Measurements from ENCODE around the gene JCAD. TPM values are rescaled to one million over a fixed set of nuclear protein-coding genes. Genes with fewer than 3 reads are reported as not detected.
A peak's percentile ranks its signal among the peaks of the same experiment; 100 is the strongest.
"Not testable (repeated sequence)": the region's sequence is repeated elsewhere in the genome, so short reads cannot be mapped to it uniquely, and the experiment has no call there.

JCAD gene
- total RNA-seq, 2 donors from 2014 or later: 0.02 to 0.05 TPM

GRCh38 chr10:30039567-30039966 lies 19.8 kb downstream of the JCAD start:
- no peaks in the 10 kb centered on the region for H3K9me3 Mint-ChIP-seq
- ATAC-seq (no peak), DNase-seq (ENCODE audit: low spot score in 2 of 2) (no peak)
- no peaks in the 10 kb centered on the region for H3K36me3 Mint-ChIP-seq
- H3K27ac Mint-ChIP-seq: no peak overlapping the region

DNA sequence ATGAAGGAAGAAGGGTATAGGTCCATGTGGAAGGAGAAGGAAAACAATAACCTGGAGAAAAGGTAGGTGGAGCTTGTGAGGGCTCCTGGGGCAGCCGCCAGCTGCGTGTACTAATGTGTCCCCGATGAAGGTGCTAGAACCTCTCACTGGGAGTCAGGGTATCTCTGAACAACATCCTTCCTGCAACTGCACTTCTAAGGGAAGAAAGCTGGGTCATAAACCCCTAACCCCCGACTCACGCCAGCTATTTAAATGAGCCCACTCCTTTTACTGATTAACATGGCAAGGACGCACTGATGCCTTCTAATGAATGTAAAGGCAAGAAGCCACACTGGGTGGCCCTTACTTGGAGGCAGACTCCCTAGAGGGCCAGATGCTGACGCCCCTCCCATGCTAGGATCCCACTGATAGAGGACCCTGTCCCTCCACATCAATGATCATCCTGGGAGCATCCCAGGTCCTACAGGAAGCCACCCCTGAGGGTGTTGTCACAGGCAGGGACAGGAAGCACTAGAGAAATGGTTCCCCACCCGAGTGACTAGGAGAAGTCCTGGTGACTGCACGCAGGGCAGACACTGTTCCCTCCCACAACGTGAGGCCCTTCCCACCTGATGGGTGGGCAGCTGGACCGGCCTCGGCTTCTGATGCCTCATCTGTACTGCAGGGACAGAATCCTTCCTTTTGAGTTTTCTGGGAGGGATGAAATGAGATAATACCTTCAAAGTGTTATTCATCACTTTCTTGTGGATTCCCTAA lies 20.4 kb downstream of the JCAD start:
- no peaks in the 10 kb centered on the region for H3K9me3 Mint-ChIP-seq
- no peaks in the 10 kb centered on the region for H3K36me3 Mint-ChIP-seq
- ATAC-seq: no peak
- H3K27ac Mint-ChIP-seq: no peak overlapping the region
- no peak for DNase-seq (ENCODE audit: low spot score in 2 of 2)

DNA sequence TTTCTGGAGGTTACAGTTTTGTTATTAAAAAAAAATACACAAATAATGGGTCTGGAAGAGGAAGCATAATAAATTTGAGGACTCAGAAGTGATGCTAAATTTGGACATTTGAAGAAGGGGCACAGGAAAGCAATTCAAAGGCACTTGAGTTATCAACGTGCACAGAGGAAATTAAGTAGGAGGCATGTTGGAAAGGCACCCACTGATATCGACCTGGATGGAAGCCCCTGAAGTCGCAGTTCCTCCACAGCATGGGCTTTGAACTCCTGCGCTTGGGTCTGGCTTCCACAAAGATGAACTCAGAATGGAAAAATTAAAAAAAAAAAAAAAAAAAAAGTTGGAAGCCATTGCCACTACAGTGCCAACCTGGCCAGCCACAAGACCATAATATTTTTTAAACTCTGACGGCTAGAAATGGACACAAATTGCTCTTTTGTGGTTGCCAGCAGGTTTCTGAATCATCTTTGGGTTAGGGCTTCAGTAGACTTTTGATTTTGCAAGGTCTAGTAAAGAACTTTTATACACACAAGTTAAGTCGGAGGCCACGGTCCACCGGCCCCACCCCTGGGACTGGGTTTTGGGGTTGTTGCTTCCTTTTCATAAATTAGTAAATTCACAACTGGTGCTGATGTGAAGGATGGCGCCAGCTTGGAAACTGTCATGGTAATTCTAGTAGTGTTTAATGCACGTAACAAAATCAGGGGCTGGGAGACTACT lies 21.6 kb downstream of the JCAD start:
- Mint-ChIP-seq H3K9me3 (no peaks in the 10 kb centered on the region), H3K27ac (no peak overlapping the region)

GRCh38 chr10:30036811-30037210 lies 22.6 kb downstream of the JCAD start:
- no peaks in the 10 kb centered on the region for H3K36me3 Mint-ChIP-seq
- no peak overlapping the region for H3K27ac Mint-ChIP-seq
- DNase-seq (ENCODE audit: low spot score in 2 of 2) (no peak), ATAC-seq (no peak)
- no peaks in the 10 kb centered on the region for H3K9me3 Mint-ChIP-seq

More for the DNA sequence above, 21.6 kb downstream of the JCAD start:
- ATAC-seq: no peak
- no peak for DNase-seq (ENCODE audit: low spot score in 2 of 2)
- H3K36me3 Mint-ChIP-seq: no peaks in the 10 kb centered on the region

GRCh38 chr10:30036341-30036740 lies 23.0 kb downstream of the JCAD start:
- DNase-seq (ENCODE audit: low spot score in 2 of 2) (no peak), ATAC-seq (no peak)
- H3K9me3 Mint-ChIP-seq: no peaks in the 10 kb centered on the region
- H3K36me3 Mint-ChIP-seq: no peaks in the 10 kb centered on the region
- H3K27ac Mint-ChIP-seq: no peak overlapping the region

DNA sequence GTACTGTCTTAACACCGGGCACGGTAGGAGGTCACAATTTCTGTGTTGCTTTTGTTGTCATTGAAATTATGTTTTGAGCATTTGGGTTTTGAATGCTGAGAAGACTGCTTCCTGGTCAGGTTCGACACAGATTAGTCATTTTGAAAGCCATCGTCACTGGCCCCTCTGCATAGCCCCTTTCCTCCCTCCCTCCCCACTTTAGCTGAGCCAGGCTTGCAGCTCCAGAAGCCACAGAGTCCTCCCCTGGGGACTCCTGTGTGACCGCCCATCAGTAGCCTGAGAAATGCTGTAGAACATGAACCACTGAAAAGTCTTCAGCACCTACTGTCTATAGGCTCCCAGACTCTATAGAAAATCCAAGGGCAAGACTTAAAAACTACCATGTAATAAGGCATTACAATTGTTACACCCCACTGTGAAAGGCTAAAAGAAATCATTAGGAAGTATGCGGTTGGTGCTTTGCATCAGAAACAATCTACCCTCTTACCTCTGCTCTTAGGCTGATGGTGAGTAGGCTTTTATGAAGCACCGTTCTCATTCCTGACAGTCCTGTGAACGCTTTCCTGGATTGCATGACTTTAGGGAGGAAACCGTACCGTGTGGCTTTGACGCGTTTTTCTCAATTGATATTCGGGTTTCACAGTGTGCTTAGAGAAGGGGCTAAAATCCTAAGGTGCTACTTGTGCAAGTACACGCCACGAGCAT lies 24.8 kb downstream of the JCAD start:
- DNase-seq (ENCODE audit: low spot score in 2 of 2) (no peak), ATAC-seq (no peak)
- Mint-ChIP-seq H3K36me3 (no peaks in the 10 kb centered on the region), H3K27ac (no peak overlapping the region), H3K9me3 (no peaks in the 10 kb centered on the region)

GRCh38 chr10:30032125-30032524 lies 27.3 kb downstream of the JCAD start:
- DNase-seq (ENCODE audit: low spot score in 2 of 2) (no peak), ATAC-seq (no peak)
- Mint-ChIP-seq H3K9me3 (no peaks in the 10 kb centered on the region), H3K27ac (no peak overlapping the region), H3K36me3 (no peaks in the 10 kb centered on the region)

- ATAC-seq (no peak), DNase-seq (ENCODE audit: low spot score in 2 of 2) (no peak)
- H3K9me3 Mint-ChIP-seq: no peaks in the 10 kb centered on the region
- no peaks in the 10 kb centered on the region for H3K36me3 Mint-ChIP-seq
- no peak overlapping the region for H3K27ac Mint-ChIP-seq
Measured at GRCh38 chr10:30029872-30030256, 29.5 kb downstream of the JCAD start.

GRCh38 chr10:30029164-30029871 lies 30.1 kb downstream of the JCAD start:
- Mint-ChIP-seq H3K9me3 (no peaks in the 10 kb centered on the region), H3K36me3 (no peaks in the 10 kb centered on the region), H3K27ac (peak overlapping the region in 1 of 2 donors; percentile 50)
- DNase-seq (ENCODE audit: low spot score in 2 of 2) (no peak), ATAC-seq (no peak)

GRCh38 chr10:30028738-30029030 lies 30.7 kb downstream of the JCAD start:
- DNase-seq (ENCODE audit: low spot score in 2 of 2) (no peak), ATAC-seq (no peak)
- Mint-ChIP-seq H3K27ac (no peak overlapping the region), H3K9me3 (no peaks in the 10 kb centered on the region), H3K36me3 (no peaks in the 10 kb centered on the region)

DNA sequence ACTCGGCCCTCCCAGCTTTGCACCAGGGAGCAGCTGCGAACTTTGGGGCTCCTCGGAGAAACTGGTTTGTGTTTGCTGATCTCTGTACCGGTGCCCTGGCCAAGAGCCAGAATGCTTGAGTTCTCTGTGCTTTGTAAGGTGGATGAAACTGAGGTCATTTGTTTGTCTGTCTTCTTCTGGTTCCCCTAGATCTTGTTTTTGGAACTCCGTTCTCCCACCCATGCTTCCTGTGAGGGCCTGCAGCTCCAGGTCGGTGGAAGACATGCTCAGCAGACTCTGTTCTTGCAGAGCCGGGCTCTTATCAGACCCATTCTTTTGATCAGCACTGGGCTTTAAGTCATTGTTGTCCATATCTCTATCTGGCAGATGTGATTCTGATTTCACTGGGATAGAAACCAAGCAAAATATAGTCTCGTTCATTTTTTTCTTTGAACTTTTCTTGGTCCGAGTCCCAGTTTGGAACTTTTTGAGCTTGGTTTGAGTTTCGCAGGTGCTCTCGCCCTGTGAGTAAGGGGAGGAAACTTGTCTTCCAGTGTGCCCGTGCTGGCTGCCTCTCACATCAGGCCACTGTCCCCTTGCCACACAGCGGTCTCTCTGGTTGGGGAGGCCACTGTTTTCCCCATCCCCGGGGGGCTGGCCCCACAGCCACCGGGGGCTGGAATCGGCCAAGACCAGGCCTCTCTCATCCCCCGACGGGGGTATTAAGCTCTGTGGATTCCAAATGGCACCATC lies 31.2 kb downstream of the JCAD start:
- DNase-seq (ENCODE audit: low spot score in 2 of 2): peak in 1 of 2 donors; percentile 21
- Mint-ChIP-seq H3K36me3 (no peaks in the 10 kb centered on the region), H3K27ac (peak overlapping the region; percentile 24 to 81), H3K9me3 (no peaks in the 10 kb centered on the region)
- ATAC-seq: peak in 1 of 2 donors; percentile 21

- Mint-ChIP-seq H3K27ac (peak overlapping the region; percentile 24 to 29), H3K9me3 (no peaks in the 10 kb centered on the region), H3K36me3 (no peaks in the 10 kb centered on the region)
- DNase-seq (ENCODE audit: low spot score in 2 of 2): peak; percentile 76 to 87
- ATAC-seq: peak; percentile 98
Measured at GRCh38 chr10:30027057-30028005, 32.1 kb downstream of the JCAD start.

DNA sequence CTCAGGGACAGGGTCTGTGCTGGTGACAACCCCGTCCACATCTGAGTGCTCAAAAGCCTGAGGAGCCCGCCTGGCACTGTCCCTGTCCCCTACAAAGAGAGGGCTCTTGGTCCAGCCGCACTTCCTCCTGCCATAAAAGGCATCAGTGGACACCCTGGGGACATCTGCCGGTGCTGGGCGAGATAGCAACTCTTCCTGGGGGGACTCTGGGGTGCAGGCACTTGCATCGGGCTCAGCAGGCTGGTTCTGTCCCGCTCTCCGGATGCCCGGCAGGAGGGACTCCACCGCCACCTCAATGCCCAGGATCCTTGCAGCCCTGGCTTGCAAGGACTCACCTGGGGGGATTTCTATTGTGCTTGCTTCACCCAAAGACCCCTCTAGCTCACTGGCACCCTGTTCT lies 32.8 kb downstream of the JCAD start:
- no peak for DNase-seq (ENCODE audit: low spot score in 2 of 2)
- ATAC-seq: no peak
- Mint-ChIP-seq H3K36me3 (no peaks in the 10 kb centered on the region), H3K27ac (peak overlapping the region in 1 of 2 donors; percentile 24), H3K9me3 (no peaks in the 10 kb centered on the region)

- ATAC-seq (no peak), DNase-seq (ENCODE audit: low spot score in 2 of 2) (no peak)
- no peaks in the 10 kb centered on the region for H3K36me3 Mint-ChIP-seq
- no peaks in the 10 kb centered on the region for H3K9me3 Mint-ChIP-seq
- peak overlapping the region in 1 of 2 donors; percentile 72 for H3K27ac Mint-ChIP-seq
Measured at GRCh38 chr10:30026080-30026479, 33.3 kb downstream of the JCAD start.

DNA sequence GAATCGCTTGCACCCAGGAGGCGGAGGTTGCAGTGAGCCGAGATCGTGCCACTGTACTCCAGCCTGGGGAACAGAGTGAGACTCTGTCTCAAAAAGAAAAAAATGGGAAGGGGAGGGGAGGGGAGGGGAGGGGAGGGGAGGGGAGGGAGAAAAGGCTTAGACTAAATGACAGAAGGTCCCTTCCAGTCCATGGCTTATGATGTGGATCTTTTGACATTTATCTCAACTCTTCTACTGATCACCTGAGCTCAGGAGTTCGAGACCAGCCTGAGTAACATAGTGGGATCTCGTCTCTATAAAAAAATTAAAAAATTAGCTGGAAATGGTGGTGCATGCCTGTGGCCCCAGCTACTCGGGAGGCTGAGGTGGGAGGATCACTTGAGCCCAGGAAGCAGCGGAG lies 34.0 kb downstream of the JCAD start:
- DNase-seq (ENCODE audit: low spot score in 2 of 2); H3K36me3 Mint-ChIP-seq; ATAC-seq; H3K27ac Mint-ChIP-seq; H3K9me3 Mint-ChIP-seq: not testable (repeated sequence)

Data from activated naive CD4-positive, alpha-beta T cell treated with anti-CD3 and anti-CD28 coated beads, Interleukin-2, amount 50 U/mL, for 72 hours (primary cell).